GM12865 (cell line): ENCODE data around the gene SERPINB2.

Source experiments
- DNase-seq: peaks from one replicate; pipeline ENCODE4 v3.0.0; 2010; ENCODE audit warnings: low read depth
- H3K4me3 ChIP-seq: 2 replicates; pipeline ENCODE4 v1.5.1; 2011; ENCODE audit warnings: mild to moderate bottlenecking, low read depth, low read length, control low read depth
- TF ChIP-seq, protein P1 (sequence below): IDR thresholded peaks from 2 replicates; pipeline ENCODE4 v1.5.1; 2011; ENCODE audit warnings: low read length, control low read depth, low read depth, inconsistent platforms; ENCODE audit not compliant: insufficient read depth; ENCODE audit errors: missing control alignments

SERPINB2 gene

DNA sequence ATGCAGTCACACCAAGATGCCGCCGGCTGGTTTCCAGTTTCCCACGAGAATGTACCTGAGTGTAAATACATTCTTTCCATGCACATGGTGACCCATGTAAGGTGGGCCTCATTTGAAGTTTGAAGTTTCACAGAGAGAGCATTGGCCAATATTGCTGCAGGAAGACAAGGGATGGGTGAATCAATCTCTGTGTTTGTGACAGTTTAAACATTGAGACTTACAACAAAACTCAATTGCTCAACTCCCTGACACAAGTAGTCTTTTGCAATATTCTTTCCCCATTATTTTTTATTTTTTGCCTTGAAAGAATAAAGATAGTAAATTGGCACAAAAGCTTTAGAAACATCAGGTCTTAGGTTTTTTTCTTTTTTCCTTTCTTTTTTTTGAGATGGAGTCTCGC is 5.1 kb downstream of the SERPINB2 start:
- H3K4me3 ChIP-seq, result no peak overlapping the region
- DNase-seq, result no peak
- TF ChIP-seq, protein P1, sequence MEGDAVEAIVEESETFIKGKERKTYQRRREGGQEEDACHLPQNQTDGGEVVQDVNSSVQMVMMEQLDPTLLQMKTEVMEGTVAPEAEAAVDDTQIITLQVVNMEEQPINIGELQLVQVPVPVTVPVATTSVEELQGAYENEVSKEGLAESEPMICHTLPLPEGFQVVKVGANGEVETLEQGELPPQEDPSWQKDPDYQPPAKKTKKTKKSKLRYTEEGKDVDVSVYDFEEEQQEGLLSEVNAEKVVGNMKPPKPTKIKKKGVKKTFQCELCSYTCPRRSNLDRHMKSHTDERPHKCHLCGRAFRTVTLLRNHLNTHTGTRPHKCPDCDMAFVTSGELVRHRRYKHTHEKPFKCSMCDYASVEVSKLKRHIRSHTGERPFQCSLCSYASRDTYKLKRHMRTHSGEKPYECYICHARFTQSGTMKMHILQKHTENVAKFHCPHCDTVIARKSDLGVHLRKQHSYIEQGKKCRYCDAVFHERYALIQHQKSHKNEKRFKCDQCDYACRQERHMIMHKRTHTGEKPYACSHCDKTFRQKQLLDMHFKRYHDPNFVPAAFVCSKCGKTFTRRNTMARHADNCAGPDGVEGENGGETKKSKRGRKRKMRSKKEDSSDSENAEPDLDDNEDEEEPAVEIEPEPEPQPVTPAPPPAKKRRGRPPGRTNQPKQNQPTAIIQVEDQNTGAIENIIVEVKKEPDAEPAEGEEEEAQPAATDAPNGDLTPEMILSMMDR, result no peak

- TF ChIP-seq, protein P1, result no peak
- DNase-seq, result no peak
- H3K4me3 ChIP-seq, result no peak overlapping the region
Observed at GRCh38 chr18:63894106-63894772, 6.7 kb downstream of the SERPINB2 start.

- TF ChIP-seq, protein P1, result no peak
- no peak overlapping the region for H3K4me3 ChIP-seq
- DNase-seq, result no peak
Observed at GRCh38 chr18:63895190-63895589, 7.7 kb downstream of the SERPINB2 start.

DNA sequence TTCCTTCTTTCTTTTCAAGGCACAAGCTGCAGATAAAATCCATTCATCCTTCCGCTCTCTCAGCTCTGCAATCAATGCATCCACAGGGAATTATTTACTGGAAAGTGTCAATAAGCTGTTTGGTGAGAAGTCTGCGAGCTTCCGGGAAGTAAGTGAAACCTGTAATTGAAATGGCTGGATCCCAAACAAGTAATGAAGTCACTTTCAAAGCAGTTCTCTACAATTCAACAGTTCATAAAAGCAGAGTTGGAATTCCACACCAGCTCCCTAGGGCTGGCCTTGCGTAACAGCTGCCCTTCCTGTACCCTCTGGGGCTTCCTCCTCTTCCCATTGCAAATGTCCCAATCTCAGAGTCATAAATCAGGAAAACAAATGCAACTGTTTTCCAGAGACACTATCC is 9.6 kb downstream of the SERPINB2 start:
- H3K4me3 ChIP-seq, result no peak overlapping the region
- no peak for DNase-seq
- TF ChIP-seq, protein P1, result no peak

DNA sequence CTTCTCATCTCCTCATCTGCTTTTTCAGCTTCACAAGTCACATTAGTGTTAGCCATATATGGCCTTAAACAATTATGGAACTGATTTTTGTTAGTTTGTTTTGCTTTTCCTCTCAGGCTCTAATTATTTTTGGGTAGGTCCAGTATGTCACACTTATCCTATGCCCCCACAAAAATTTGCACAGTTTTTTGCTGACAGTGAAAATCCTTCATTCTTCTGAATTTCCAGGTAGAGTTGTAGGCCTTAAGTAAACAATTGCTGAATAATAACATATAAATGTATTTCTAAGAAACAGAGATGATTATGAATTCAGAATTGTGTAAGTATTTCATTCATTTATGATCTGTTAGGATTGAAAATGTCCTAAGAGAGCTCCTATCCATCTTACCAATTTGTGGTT is 11.7 kb downstream of the SERPINB2 start:
- no peak for DNase-seq
- TF ChIP-seq, protein P1, result no peak
- H3K4me3 ChIP-seq, result no peak overlapping the region

DNA sequence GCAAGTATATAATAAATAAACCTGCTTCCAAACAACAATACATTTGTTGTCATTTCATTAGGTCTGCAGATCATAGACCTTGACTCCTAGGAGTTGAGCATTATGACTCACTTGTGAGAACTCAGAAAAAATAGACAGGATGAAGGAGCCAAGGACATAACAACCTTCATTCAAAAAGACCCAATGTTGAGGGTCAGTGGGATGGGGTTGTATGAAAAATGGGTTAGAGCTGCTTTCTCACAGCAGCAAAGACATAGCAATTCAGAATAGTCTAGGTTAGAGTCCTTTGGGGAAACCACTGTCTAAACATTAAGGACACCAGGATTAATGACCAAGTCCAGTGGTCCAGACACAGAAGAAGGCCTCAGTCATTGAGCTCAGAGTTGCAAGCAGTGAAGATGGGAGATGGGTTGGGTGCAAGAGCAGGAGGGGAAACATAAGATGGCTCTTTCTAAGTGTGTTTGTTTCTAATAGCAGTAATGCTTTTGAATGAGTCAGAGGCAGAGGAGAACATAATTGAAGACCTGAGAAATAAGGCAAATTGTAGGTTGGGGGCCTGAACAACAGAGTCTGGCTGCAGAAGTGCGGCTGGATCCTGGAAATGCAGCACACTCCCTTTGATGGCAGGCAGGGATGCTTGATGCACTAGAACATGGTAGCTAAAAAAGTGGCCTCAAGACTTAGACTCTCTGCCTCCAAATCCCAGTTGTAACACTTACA is 16.5 kb downstream of the SERPINB2 start:
- no peak for DNase-seq
- no peak overlapping the region for H3K4me3 ChIP-seq
- TF ChIP-seq, protein P1, result no peak

GRCh38 chr18:63904694-63905093 is 17.2 kb downstream of the SERPINB2 start:
- no peak overlapping the region for H3K4me3 ChIP-seq
- TF ChIP-seq, protein P1, result no peak
- DNase-seq, result no peak
